ENCODE data around the gene CC2D2A. TPM values are rescaled to one million over a fixed set of nuclear protein-coding genes. Genes with fewer than 3 reads are reported as not detected.

CC2D2A gene
- total and polyA plus RNA-seq, 2 experiments from 2014 or later: 13.9 to 15.8 TPM

GRCh38 chr4:15455290-15455689 is 14.4 kb upstream of the CC2D2A start (continued):
- TF ChIP-seq REST (IDR thresholded peaks at IDR 0.05; ENCODE audit: unreplicated experiment) (no peak), ZNF114 (CRISPR knock-in tag; IDR thresholded peaks at IDR 0.05) (no peak), NANOG (IDR thresholded peaks at IDR 0.05; ENCODE audit: borderline replicate concordance) (no peak), EZH2 (IDR thresholded peaks at IDR 0.05; ENCODE audit: low read depth, unreplicated experiment) (no peak)

GRCh38 chr4:15457406-15458201 is 12.1 kb upstream of the CC2D2A start:
- H3K4me1 ChIP-seq (ENCODE audit: insufficient read depth): no peaks in the 10 kb centered on the region
- H3K4me3 Mint-ChIP-seq: no peak overlapping the region
- H3K36me3 Mint-ChIP-seq (ENCODE audit: low read depth): no peaks in the 10 kb centered on the region
- H3K27me3 ChIP-seq (ENCODE audit: insufficient read depth): no peaks in the 10 kb centered on the region
- H2AFZ ChIP-seq: 0 out of 2 replicates have a peak overlapping the region, but pooled peaks have one; percentile 1
- H3K4me2 ChIP-seq: no peak overlapping the region
- no peak overlapping the region for H3K4me3 ChIP-seq
- H3K27ac ChIP-seq (ENCODE audit: low read depth): no peak overlapping the region
- TF ChIP-seq EZH2 (IDR thresholded peaks at IDR 0.05; ENCODE audit: low read depth, unreplicated experiment) (no peak), CTCF (conservative IDR thresholded peaks at IDR 0.05; ENCODE audit: low read depth in 2 of 2) (peak; percentile 70 to 84)
- H3K36me3 ChIP-seq (ENCODE audit: insufficient read depth): no peaks in the 10 kb centered on the region
- peak; percentile 64 for DNase-seq (ENCODE audit: low spot score)
- H3K27me3 Mint-ChIP-seq (ENCODE audit: insufficient read depth, low read depth, poor library complexity): no peaks in the 10 kb centered on the region
- no peaks in the 10 kb centered on the region for H3K79me2 ChIP-seq (replicated peaks; ENCODE audit: insufficient read depth)
- no peaks in the 10 kb centered on the region for H3K9me2 ChIP-seq (ENCODE audit: insufficient read depth)
- ATAC-seq: peak; percentile 65
- no peaks in the 10 kb centered on the region; the same call in 2 of the 3 replicates for H3K4me1 Mint-ChIP-seq
- no peaks in the 10 kb centered on the region for H3K9me3 Mint-ChIP-seq
- no peaks in the 10 kb centered on the region for H3F3A ChIP-seq (replicated peaks; ENCODE audit: low read depth)
- H4K20me1 ChIP-seq (replicated peaks; ENCODE audit: insufficient read depth): no peaks in the 10 kb centered on the region
- H3K27ac Mint-ChIP-seq: no peak overlapping the region

GRCh38 chr4:15458616-15459015 is 11.1 kb upstream of the CC2D2A start:
- H3K9me3 Mint-ChIP-seq: no peaks in the 10 kb centered on the region
- Histone ChIP-seq H3K4me3 (no peak overlapping the region), H2AFZ (0 out of 2 replicates have a peak overlapping the region, but pooled peaks have one; percentile 10), H3K79me2 (replicated peaks; ENCODE audit: insufficient read depth) (no peaks in the 10 kb centered on the region), H3F3A (replicated peaks; ENCODE audit: low read depth) (no peaks in the 10 kb centered on the region), H4K20me1 (replicated peaks; ENCODE audit: insufficient read depth) (no peaks in the 10 kb centered on the region), H3K9me2 (ENCODE audit: insufficient read depth) (no peaks in the 10 kb centered on the region), H3K36me3 (ENCODE audit: insufficient read depth) (no peaks in the 10 kb centered on the region), H3K4me2 (no peak overlapping the region), H3K27ac (ENCODE audit: low read depth) (no peak overlapping the region), H3K27me3 (ENCODE audit: insufficient read depth) (no peaks in the 10 kb centered on the region), H3K4me1 (ENCODE audit: insufficient read depth) (no peaks in the 10 kb centered on the region)
- no peaks in the 10 kb centered on the region for H3K27me3 Mint-ChIP-seq (ENCODE audit: insufficient read depth, low read depth, poor library complexity)
- DNase-seq (ENCODE audit: low spot score): no peak
- no peaks in the 10 kb centered on the region for H3K36me3 Mint-ChIP-seq (ENCODE audit: low read depth)
- H3K4me3 Mint-ChIP-seq: no peak overlapping the region
- H3K27ac Mint-ChIP-seq: no peak overlapping the region
- H3K4me1 Mint-ChIP-seq: no peaks in the 10 kb centered on the region; the same call in 2 of the 3 replicates
- ATAC-seq: no peak
- TF ChIP-seq CREB1 (CRISPR knock-in tag; IDR thresholded peaks at IDR 0.05; ENCODE audit: low read depth) (no peak), EZH2phosphoT487 (IDR thresholded peaks at IDR 0.05; ENCODE audit: unreplicated experiment) (no peak), ZNF114 (CRISPR knock-in tag; IDR thresholded peaks at IDR 0.05) (no peak), STAT1 (IDR thresholded peaks at IDR 0.05; ENCODE audit: unreplicated experiment) (no peak), POLR2AphosphoS5 (IDR thresholded peaks at IDR 0.05; ENCODE audit: low read depth) (no peak), CTCF (conservative IDR thresholded peaks at IDR 0.05; ENCODE audit: low read depth in 2 of 2) (no peak), JUNB (IDR thresholded peaks at IDR 0.05; ENCODE audit: unreplicated experiment) (no peak), NANOG (IDR thresholded peaks at IDR 0.05; ENCODE audit: borderline replicate concordance) (no peak)
